GM23248 (cell line): Measurements from ENCODE around the gene PAFAH1B2. TPM values are rescaled to one million over a fixed set of nuclear protein-coding genes. Genes with fewer than 3 reads are reported as not detected.
A peak's percentile ranks its signal among the peaks of the same experiment; 100 is the strongest.
"Not testable (repeated sequence)": the region's sequence is repeated elsewhere in the genome, so short reads cannot be mapped to it uniquely, and the experiment has no call there.

Experiments used
- DNase-seq: peaks from one replicate; pipeline ENCODE4 v3.0.0-alpha.2; 2015
- H2AFZ ChIP-seq: fragments of 200-600 bp; sonication (generic); 2 replicates; pipeline ENCODE4 v1.6.1; 2016; ENCODE audit warnings: antibody characterized with exemption
- H3F3A ChIP-seq: fragments of 200-600 bp; sonication (generic); 2 replicates; pipeline ENCODE4 v1.6.1; 2016; ENCODE audit warnings: mild to moderate bottlenecking, antibody characterized with exemption, mixed run types; ENCODE audit not compliant: insufficient read depth
- H3K27ac ChIP-seq: fragments of 200-600 bp; sonication (generic); 2 replicates; pipeline ENCODE4 v1.5.1; 2016; ENCODE audit warnings: mild to moderate bottlenecking
- H3K27me3 ChIP-seq: fragments of 200-600 bp; sonication (generic); replicated peaks from 2 replicates; pipeline ENCODE4 v1.6.1; 2016; ENCODE audit warnings: mild to moderate bottlenecking; ENCODE audit not compliant: insufficient read depth
- H3K36me3 ChIP-seq: fragments of 200-600 bp; sonication (generic); 2 replicates; pipeline ENCODE4 v1.6.1; 2016; ENCODE audit warnings: low read depth, mild to moderate bottlenecking
- H3K4me1 ChIP-seq: fragments of 200-600 bp; sonication (generic); 2 replicates; pipeline ENCODE4 v1.6.1; 2016; ENCODE audit warnings: mild to moderate bottlenecking; ENCODE audit not compliant: insufficient read depth
- H3K4me2 ChIP-seq: fragments of 200-600 bp; sonication (generic); one replicate; pipeline ENCODE4 v1.6.1; 2016; ENCODE audit warnings: mild to moderate bottlenecking; ENCODE audit not compliant: unreplicated experiment
- H3K4me3 ChIP-seq: fragments of 200-600 bp; sonication (generic); 2 replicates; pipeline ENCODE4 v1.5.1; 2016; ENCODE audit warnings: mild to moderate bottlenecking
- H3K79me2 ChIP-seq: fragments of 200-600 bp; sonication (generic); 2 replicates; pipeline ENCODE4 v1.6.1; 2016; ENCODE audit warnings: mild to moderate bottlenecking; ENCODE audit not compliant: insufficient read depth
- H3K9ac ChIP-seq: fragments of 200-600 bp; sonication (generic); 2 replicates; pipeline ENCODE4 v1.6.1; 2016; ENCODE audit warnings: mild to moderate bottlenecking
- H3K9me2 ChIP-seq: fragments of 200-600 bp; sonication (generic); 2 replicates; pipeline ENCODE4 v1.6.1; 2016; ENCODE audit warnings: mixed run types, mild to moderate bottlenecking, moderate library complexity; ENCODE audit not compliant: insufficient read depth
- H3K9me3 ChIP-seq: fragments of 200-600 bp; sonication (generic); one replicate; pipeline ENCODE4 v1.6.1; 2017; ENCODE audit warnings: low read depth
- H4K20me1 ChIP-seq: fragments of 200-600 bp; sonication (generic); 2 replicates; pipeline ENCODE4 v1.6.0; 2016; ENCODE audit not compliant: insufficient read depth
- EZH2 ChIP-seq: fragments of 200-600 bp; sonication (generic); IDR thresholded peaks from 2 replicates; pipeline ENCODE4 v1.6.1; 2018; ENCODE audit warnings: antibody characterized with exemption, mild to moderate bottlenecking; ENCODE audit not compliant: insufficient read depth, poor library complexity, severe bottlenecking
- EZH2phosphoT487 ChIP-seq: fragments of 200-600 bp; sonication (generic); IDR thresholded peaks from 2 replicates; pipeline ENCODE4 v1.6.1; 2018; ENCODE audit warnings: antibody characterized with exemption, moderate library complexity, mild to moderate bottlenecking, low read depth; ENCODE audit not compliant: insufficient read depth
- WGBS, 2 experiments: methylation state at CpG; one replicate each; pipeline ENCODE4 v1.1.6; 2015 to 2017; ENCODE audit warnings: low lambda C conversion rate in 2 of 2, low coverage in 1 of 2; ENCODE audit errors: missing lambda C conversion rate in 2 of 2; 5-methylcytosine and 5-hydroxymethylcytosine counted together
- in situ Hi-C: fragments of 300-500 bp; cut with MboI; formaldehyde crosslinking; loops from 2 replicates; pipeline ENCODE4 v1.15.0; 2020
- polyA plus RNA-seq: library from polyadenylated mRNA; unstranded; fragments of >200 nt; fragmentation: Nextera tagmentation; extraction: Ambion mirVana; gene quantifications from 2 replicates; pipeline ENCODE4 v1.2.1, GENCODE V29; 2016
- total RNA-seq: library from RNA; depleted of rRNA; stranded (reverse); fragments of >200 nt; shearing (Covaris generic); gene quantifications from 2 replicates; pipeline ENCODE4 v1.2.3, GENCODE V29; 2014

PAFAH1B2 gene
- total and polyA plus RNA-seq, 2 experiments from 2014 or later = 116 to 140 TPM

DNA sequence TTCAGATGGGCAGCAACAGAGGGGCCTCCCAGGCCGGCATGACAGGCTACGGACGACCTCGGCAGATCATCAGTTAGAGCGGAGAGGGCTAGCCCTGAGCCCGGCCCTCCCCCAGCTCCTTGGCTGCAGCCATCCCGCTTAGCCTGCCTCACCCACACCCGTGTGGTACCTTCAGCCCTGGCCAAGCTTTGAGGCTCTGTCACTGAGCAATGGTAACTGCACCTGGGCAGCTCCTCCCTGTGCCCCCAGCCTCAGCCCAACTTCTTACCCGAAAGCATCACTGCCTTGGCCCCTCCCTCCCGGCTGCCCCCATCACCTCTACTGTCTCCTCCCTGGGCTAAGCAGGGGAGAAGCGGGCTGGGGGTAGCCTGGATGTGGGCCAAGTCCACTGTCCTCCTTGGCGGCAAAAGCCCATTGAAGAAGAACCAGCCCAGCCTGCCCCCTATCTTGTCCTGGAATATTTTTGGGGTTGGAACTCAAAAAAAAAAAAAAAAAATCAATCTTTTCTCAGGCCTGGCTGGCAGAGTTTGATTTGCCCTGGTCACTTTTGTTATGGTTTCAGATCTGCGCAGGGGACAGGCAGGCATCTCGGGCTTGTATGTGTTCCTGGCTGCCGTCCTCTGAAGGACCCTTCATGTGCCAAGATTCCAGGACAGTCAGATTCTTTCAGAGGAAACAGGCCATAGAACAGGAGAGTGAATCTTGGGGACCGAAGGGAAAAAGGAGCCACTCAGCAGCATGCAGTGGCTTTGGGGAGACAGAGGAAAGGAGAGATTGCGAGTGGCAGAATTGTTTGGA lies 60.4 kb downstream of the PAFAH1B2 start:
- H3K27me3 ChIP-seq = no peaks in the 10 kb centered on the region
- in situ Hi-C loops = no loop called here
- no peak overlapping the region for H2AFZ ChIP-seq
- TF ChIP-seq EZH2 = no peak
- TF ChIP-seq EZH2phosphoT487 = no peak
- 0 out of 2 replicates have a peak, but pooled peaks cover 2% of the 10 kb centered on the region for H4K20me1 ChIP-seq
- H3K9me3 ChIP-seq = no peaks in the 10 kb centered on the region
- no peak overlapping the region for H3K9ac ChIP-seq
- no peak for DNase-seq
- peaks cover 55% of the 10 kb centered on the region for H3K79me2 ChIP-seq
- peaks cover 55% of the 10 kb centered on the region for H3F3A ChIP-seq
- no peak overlapping the region for H3K4me3 ChIP-seq
- peaks cover 12% of the 10 kb centered on the region for H3K36me3 ChIP-seq
- WGBS, 2 experiments = 85 to 95% methylated on average over 14 to 17 of the region's 17 CpGs
- H3K9me2 ChIP-seq = no peaks in the 10 kb centered on the region
- H3K27ac ChIP-seq = no peak overlapping the region; the same call in 1 of the 2 replicates
- H3K4me1 ChIP-seq = peaks cover 24% of the 10 kb centered on the region
- no peak overlapping the region for H3K4me2 ChIP-seq

DNA sequence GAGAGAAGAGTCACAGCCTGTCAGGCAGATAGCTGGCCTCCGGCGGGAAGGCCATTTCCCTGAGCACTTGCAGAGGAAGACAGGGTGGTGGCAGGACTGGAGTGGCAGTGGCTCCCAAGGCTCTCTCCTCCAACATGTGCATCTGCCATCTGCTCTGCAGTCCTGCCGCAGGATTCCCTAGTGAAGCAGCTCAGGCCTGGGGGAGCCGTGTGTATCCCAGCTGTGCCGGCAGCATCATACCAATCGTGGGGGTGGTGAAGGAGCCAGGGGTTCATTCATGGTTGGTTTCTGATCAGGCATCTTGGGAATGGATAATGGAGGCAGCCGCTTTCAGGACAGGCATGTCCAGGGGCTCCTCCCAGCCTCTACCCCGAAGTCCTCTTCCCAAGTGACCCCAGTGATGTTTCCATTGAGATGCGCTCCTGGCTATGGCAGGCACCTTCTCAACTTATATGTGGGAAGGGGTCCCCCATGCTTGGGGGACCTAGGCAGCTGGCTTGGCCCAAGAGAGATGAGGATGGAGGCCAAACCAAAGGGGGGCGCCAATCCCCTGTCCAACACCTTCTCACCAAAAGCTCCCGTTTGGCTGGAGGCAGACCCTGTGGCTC lies 61.2 kb downstream of the PAFAH1B2 start:
- no peaks in the 10 kb centered on the region for H3K27me3 ChIP-seq
- no peak overlapping the region for H3K4me3 ChIP-seq
- in situ Hi-C loops = no loop called here
- H3K27ac ChIP-seq = peak overlapping the region; percentile 18; the same call in 1 of the 2 replicates
- H4K20me1 ChIP-seq = 0 out of 2 replicates have a peak, but pooled peaks cover 2% of the 10 kb centered on the region
- peaks cover 24% of the 10 kb centered on the region for H3K4me1 ChIP-seq
- DNase-seq = no peak
- H3F3A ChIP-seq = peaks cover 59% of the 10 kb centered on the region
- no peaks in the 10 kb centered on the region for H3K9me2 ChIP-seq
- no peak overlapping the region for H2AFZ ChIP-seq
- peaks cover 47% of the 10 kb centered on the region for H3K79me2 ChIP-seq
- no peaks in the 10 kb centered on the region for H3K9me3 ChIP-seq
- H3K9ac ChIP-seq = no peak overlapping the region
- 91 to 94% methylated on average over 11 of the region's 11 CpGs for WGBS, 2 experiments
- no peak overlapping the region for H3K4me2 ChIP-seq
- H3K36me3 ChIP-seq = peaks cover 12% of the 10 kb centered on the region
- no peak for TF ChIP-seq EZH2
- TF ChIP-seq EZH2phosphoT487 = no peak

DNA sequence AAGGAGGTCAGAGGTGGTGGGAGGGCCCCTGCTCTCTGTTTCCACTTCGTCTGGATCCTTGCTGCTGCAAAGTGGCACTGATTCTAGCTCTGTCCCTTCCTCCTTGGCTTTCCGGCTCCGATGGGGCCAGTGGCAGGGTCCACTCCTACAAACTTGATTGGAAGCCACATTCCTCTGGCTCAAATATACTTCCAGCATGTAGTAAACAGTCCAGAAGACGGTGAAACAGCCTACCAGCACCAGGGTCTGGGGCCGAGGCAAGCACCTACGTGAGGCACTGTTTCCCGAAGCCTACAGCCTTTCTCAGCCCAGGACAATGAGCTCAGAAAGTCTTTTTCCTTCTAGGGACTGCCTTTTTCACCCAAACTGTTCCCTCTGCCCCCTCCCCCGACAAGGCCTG lies 62.0 kb downstream of the PAFAH1B2 start:
- Histone ChIP-seq H3F3A (peaks cover 58% of the 10 kb centered on the region), H3K79me2 (peaks cover 39% of the 10 kb centered on the region), H3K4me1 (peaks cover 21% of the 10 kb centered on the region), H3K36me3 (peaks cover 12% of the 10 kb centered on the region)
- H4K20me1 ChIP-seq, H3K27me3 ChIP-seq, H3K27ac ChIP-seq, DNase-seq, H2AFZ ChIP-seq, H3K9ac ChIP-seq, in situ Hi-C loops, H3K9me3 ChIP-seq, H3K4me3 ChIP-seq, H3K4me2 ChIP-seq, H3K9me2 ChIP-seq: not testable (repeated sequence)
- 92 to 96% methylated on average over 7 to 8 of the region's 8 CpGs for WGBS, 2 experiments

- WGBS, 2 experiments = 96 to 98% methylated on average over 6 of the region's 11 CpGs
- in situ Hi-C loops = not testable (repeated sequence)
Measured at GRCh38 chr11:117206859-117207258, 62.8 kb downstream of the PAFAH1B2 start.

GRCh38 chr11:117207481-117207880 lies 63.4 kb downstream of the PAFAH1B2 start:
- H3F3A ChIP-seq = peaks cover 59% of the 10 kb centered on the region
- H2AFZ ChIP-seq, H3K27me3 ChIP-seq, in situ Hi-C loops, H3K4me2 ChIP-seq, H3K27ac ChIP-seq, H3K4me3 ChIP-seq, H4K20me1 ChIP-seq, DNase-seq, H3K9me3 ChIP-seq, H3K9me2 ChIP-seq, H3K4me1 ChIP-seq, H3K9ac ChIP-seq: not testable (repeated sequence)
- H3K36me3 ChIP-seq = peaks cover 12% of the 10 kb centered on the region
- 82 to 85% methylated on average over 5 of the region's 5 CpGs for WGBS, 2 experiments
- H3K79me2 ChIP-seq = peaks cover 25% of the 10 kb centered on the region

More at GRCh38 chr11:117206859-117207258, 62.8 kb downstream of the PAFAH1B2 start:
- peaks cover 62% of the 10 kb centered on the region for H3F3A ChIP-seq
- not testable (repeated sequence) for H4K20me1 ChIP-seq, H2AFZ ChIP-seq, H3K9me3 ChIP-seq, H3K27ac ChIP-seq, DNase-seq, H3K9ac ChIP-seq, H3K4me3 ChIP-seq, H3K9me2 ChIP-seq, H3K27me3 ChIP-seq, H3K4me2 ChIP-seq
- peaks cover 31% of the 10 kb centered on the region for H3K79me2 ChIP-seq
- peaks cover 12% of the 10 kb centered on the region for H3K36me3 ChIP-seq
- peaks cover 14% of the 10 kb centered on the region for H3K4me1 ChIP-seq

- DNase-seq, H3K4me2 ChIP-seq, H3K27me3 ChIP-seq, H3K4me3 ChIP-seq, H3K27ac ChIP-seq, H3K9me2 ChIP-seq, H2AFZ ChIP-seq, H3K9me3 ChIP-seq, H3K4me1 ChIP-seq, H3K9ac ChIP-seq, H4K20me1 ChIP-seq, in situ Hi-C loops: not testable (repeated sequence)
- peaks cover 13% of the 10 kb centered on the region for H3K79me2 ChIP-seq
- WGBS, 2 experiments = 88 to 91% methylated on average over 9 to 10 of the region's 13 CpGs
- H3F3A ChIP-seq = peaks cover 47% of the 10 kb centered on the region
- H3K36me3 ChIP-seq = peaks cover 21% of the 10 kb centered on the region
Measured at GRCh38 chr11:117208710-117209109, 64.6 kb downstream of the PAFAH1B2 start.
